Measurements from ENCODE around the gene ARHGEF5. TPM values are rescaled to one million over a fixed set of nuclear protein-coding genes. Genes with fewer than 3 reads are reported as not detected.
"Not testable (repeated sequence)": the region's sequence is repeated elsewhere in the genome, so short reads cannot be mapped to it uniquely, and the experiment has no call there.

ARHGEF5 gene
- 2.2 and 2.3 TPM in 2 replicates for total RNA-seq (2014; rRNA removed; shearing (Covaris generic))

DNA sequence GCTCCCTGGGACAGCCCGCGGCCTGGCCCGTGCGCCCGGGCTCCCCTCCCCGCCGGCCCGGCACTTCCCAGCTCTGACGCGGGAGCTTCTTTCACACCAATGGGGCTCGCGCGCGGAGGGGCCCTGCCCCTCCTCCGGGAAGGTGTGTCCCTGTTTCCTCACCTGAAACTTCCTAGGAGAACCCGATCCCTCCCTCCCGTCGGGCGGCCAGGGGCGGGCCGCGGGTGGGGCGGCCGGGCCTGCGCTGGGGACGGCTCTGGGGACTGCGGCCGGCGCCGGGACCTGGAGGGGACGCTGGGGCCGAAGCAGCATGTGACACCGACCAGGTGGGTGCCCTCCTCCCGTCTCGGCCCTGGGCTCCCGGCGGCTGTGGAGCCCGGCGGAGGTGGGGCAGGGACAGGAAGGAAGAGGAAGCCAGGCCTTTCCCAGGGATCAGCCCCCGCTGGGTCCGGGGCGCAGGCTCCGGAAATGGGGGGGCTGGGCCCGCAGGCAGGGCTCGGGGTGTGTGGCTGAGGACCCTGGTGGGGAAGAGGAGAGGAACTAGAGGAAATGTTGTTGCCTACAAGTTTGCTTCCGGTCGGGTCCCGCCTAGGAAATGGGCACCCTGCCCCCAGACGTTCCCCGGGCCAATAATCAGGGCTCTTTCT is at the start of gene ARHGEF5:
ARHGEF5 (plus strand) TSS at position 227 of the 647 bp plus-strand sequence. CDS start 7,268 bp downstream, outside the sequence.
- DNase-seq (ENCODE audit: low spot score): not testable (repeated sequence)

DNA sequence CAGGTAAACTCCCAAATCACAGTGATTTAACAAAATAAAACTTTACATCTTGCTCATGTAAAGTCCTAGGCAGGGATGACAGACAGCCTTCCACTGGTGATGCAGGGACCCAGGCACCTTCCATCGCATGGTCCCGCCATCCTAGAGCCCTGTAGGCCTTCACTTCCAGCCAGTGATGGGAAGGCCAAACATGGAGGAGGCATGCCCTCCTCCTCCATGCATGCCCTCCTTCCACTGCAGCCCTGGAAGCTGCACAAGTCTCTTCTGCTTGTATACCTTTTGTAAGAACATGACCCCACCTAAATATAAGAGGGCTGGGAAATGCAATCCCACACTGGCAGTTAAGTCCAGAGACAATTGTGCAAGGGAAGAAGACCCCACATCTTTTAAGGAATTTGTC is 45.5 kb upstream of the ARHGEF5 start:
- DNase-seq (ENCODE audit: low spot score): not testable (repeated sequence)

DNA sequence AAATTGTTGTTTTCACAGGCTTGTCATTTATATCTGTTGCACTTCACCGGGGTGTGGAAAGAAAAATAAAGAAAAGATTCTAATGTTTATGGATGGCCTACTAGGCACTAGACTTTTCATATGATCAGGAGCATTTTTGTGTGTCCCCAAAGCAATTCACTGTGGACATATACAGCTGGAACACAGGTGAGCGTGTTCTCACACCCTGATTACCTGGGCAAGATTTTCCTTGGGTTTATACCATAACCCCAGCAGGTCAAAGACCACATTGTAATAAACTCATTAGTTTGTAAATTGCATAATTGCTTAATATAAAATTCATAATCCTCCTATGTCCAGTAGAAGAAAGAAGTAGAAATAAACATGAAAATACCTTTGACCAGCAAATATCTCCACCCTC is 44.0 kb upstream of the ARHGEF5 start:
- not testable (repeated sequence) for DNase-seq (ENCODE audit: low spot score)

DNA sequence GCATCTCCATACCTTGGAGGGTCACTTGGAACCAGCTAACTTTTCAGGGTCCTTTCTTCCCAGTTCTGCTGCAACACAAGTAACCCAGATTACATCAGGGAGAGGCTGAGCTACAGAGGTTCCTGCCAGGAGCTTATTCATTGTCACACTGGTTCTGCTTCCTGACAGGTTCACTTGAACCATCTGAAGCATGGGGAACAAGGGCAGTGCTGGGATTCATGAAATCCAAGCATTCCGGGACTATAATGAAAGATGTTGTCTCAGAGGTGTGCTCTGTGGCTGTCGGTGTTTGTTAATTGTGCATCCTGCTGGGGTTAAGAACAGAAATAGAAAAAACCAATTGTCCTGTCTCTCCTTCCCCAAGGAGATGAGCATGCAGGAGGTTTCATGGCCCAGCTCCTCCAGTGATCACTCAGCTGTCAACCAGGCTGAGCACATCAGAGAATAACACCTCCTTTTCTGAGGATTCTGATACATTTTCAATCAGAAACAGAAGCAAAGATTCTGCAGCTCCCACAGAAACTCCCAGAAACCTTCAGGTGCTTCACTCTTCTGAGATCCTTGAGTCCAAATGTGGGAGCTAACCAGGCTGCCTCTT is 43.2 kb upstream of the ARHGEF5 start, which contains the start of gene OR2A1:
OR2A1 (plus strand) TSS at position 548 of the 598 bp plus-strand sequence. CDS start 5,706 bp downstream, outside the sequence.
- not testable (repeated sequence) for DNase-seq (ENCODE audit: low spot score)

DNA sequence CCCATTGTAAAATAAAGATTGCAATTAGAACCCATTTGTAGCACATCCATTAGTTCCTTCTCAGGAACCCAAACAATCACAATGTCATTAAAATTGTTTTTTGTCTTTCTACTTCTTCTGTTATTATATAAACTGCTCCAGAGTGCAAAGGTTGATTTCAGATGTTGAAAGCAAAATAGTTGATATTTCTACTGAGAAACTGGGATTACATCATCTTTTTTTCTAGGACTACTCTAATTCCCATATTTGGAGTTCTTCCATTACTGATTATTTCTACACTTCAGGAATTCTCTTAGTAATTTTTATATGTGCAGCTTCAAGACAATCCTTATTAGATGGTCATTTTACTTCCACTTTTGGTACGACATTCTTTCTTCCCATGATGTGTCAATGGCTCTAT is 37.7 kb upstream of the ARHGEF5 start:
- DNase-seq (ENCODE audit: low spot score): not testable (repeated sequence)

DNA sequence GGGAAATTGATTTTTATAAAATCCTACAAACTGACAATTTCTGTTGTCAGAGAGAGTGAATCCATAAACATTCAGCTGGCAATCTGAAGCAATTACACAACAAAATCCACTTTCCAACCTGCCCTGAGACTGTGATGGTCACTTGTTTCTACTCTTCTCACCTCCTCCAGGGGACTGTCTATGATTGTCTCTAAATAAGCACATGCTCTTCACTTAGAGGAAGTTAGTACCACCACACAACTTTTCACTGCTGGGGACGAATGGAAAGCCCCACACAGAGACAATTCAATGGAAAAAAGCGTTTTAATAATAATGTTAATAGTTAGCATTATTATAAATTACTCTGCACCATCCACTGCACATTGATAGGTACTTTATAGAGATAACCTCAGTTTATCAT is 35.7 kb upstream of the ARHGEF5 start:
- DNase-seq (ENCODE audit: low spot score): not testable (repeated sequence)

DNA sequence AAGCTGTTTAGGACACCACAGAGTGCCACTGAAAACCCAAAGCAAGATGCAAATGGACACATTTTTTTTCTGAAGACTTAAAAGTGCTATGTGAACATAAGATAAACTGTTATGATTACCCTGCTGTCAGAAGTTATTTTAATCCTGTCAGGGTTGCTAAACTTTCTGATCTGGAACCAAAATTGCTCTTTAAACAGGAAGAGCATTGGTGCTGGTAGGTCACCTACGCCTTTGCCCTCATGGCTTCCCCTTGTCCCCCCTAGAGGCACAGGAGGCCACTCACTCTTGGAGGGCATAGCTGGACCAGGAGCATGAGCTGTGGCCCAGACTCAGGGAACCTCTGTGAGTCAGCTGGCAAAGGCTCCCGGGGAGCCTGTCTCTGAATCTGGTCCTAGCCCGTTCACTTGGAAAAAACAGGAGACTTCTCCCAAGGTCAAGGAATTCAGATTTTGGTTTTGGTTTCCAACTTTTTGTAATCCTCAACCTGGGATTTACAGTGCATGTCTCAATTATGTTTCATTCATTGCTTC is 33.5 kb upstream of the ARHGEF5 start:
- not testable (repeated sequence) for DNase-seq (ENCODE audit: low spot score)

DNA sequence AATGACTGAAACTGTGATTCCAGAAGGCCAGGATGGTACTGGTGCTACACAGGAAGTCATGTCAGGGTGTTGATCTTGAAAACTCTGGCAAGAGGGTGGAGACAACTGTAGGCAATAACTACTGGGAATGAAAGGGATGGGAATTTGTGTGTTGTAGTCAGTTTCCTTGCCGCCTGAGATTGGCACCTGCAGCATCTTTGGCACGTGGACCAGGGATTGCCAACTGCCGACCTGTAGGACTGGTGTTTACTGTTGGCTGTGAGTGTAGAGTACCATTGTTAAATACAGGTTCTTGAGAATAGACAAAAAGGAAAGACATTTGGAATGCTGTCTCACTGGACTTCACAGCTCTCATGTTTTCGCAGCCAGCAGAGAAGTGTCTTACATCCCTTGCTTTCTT is 31.8 kb upstream of the ARHGEF5 start:
- not testable (repeated sequence) for DNase-seq (ENCODE audit: low spot score)

DNA sequence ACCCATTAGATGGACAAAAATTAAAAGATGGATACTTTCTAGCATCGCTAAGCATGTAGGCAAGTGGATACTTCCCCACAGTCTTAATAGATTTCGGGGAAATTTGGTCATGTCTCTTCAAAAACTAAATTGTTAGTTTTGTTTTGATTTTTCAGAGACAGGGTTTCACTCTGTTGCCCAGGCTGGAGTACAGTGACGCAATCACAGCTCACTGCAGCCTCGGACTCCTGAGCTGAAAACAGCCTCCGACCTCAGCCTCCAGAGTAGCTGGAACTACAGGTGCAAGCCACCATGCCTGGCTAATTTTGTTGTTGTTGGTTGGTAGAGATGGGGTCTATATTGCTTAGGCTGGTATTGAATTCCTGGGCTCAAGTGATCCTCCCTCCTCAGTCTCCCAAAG is 29.3 kb upstream of the ARHGEF5 start:
- DNase-seq (ENCODE audit: low spot score): not testable (repeated sequence)

DNA sequence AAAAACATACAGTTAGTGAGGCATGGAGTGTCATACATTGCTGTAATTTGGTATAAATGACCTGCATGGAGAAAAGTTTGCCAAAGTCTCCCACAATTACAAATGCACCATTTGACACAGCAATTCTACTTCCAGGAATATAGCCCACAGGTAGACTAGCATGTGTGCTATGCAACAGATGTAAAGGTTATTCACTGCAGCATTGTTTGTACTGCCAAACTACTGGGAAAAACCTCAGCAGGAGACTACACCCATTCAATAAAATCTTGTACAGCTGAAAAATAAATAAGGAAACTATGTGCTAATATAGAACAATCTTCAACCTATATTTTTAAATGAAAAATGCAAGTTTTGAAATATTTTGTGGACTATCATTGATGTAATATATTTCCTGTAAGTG is 25.2 kb upstream of the ARHGEF5 start:
- DNase-seq (ENCODE audit: low spot score): not testable (repeated sequence)

DNA sequence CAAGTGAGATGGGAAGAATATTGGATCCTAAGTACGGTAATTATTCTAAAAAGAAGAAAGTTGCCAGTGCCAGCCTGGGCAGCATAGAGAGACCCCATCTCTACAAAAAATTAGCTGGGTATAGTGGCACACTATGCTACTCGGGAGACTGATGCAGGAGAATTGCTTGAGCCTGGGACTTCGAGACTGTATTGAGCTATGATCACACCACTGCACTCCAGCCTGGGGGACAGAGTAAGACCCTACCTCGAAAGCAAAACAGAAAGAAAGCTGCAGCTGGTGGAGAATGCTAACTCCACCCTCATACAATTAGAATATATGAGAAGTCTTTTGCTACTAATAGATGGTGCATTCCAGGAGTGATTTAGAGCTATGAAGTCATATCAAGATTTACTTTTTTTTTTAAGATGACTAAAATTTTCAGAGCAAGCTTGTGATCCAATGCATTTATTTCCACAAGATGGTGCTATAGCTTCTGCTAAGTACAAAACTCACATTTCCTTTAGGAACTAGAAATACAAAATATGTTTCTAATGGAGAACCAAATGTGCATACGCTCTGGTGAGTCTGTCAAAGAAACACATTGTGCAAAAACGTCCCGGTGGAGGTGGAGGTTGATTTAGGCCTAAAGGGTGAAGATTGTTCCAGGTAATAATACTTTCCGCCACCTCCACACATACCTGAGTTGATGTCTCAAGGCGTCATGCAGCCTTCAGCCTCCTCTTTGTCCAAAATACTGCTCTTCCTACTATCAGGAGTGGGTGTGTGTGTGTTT is 23.8 kb upstream of the ARHGEF5 start:
- not testable (repeated sequence) for DNase-seq (ENCODE audit: low spot score)

DNA sequence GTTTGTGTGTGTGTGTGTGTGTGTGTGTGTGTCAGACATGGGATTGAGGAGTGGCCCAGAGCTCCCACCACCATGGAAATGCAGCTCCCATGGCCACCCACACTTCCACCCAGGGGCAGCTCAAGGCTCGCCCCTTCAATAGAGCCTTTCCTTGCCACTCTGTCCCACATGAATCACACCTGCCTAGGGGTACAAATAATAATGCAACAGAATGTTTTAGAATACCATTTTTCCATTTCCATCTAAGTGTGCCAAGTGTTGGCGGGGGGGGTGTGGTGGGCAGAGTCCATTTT is 23.3 kb upstream of the ARHGEF5 start:
- DNase-seq (ENCODE audit: low spot score): not testable (repeated sequence)

DNA sequence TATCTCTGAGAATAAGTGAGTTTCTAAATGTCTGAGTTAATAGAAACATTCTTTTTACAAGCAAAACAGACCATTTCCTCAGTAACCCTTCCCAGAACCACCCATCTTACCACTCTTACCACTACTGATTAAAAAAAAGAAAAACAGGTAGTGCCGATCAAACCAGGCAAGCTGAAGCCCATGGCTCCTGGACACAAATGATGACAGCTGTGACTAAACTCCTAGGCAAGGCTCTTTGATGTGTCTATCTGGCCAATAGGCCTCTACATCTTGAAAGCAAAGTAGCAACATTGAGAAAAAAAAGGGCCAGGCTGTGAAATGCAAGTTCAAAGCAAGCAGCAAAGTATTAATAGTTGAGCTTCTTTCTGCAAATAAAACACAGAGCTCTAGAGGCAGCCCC is 6.6 kb upstream of the ARHGEF5 start:
- DNase-seq (ENCODE audit: low spot score): not testable (repeated sequence)

DNA sequence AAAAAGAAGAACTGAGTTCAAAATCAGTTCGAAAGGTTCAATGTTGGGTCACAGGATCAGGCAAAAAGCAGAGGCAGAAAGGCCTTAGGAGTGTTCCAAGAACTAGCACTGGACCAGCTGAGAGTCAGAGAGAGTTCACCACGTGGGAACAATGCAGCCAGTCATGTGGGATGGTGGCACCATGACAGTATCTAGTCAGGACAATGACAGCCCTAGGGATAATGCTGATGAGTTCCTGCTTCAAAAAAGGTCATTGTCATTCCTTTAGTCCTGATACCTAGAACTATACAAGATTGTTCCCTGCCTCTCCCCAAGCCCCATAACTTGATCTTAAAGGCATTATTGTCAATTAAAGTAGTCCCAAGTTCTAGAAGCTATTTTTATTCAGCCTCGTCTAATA is 3.5 kb upstream of the ARHGEF5 start:
- peak; percentile 1 for DNase-seq (ENCODE audit: low spot score)

DNA sequence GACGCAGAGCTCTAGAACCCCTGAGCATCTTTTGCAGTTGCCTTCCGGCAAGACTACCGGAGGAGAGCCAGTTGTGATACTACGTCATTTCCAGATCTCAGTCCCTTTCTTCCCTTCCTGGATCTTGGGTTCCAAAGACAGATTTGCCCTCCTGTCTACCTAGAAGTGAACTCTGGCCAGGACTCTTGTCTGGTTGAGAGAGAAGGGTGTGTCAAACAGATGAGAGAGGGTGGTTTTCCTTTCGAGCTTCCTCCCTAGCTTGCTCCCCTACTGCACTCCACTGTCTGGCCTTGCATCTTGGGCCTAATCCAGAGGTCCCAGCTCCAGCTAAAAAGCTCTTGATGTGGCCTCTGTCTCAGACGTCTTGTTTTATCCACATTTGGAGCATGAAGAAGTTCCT is 983 bp downstream of the ARHGEF5 start:
- DNase-seq (ENCODE audit: low spot score): not testable (repeated sequence)

DNA sequence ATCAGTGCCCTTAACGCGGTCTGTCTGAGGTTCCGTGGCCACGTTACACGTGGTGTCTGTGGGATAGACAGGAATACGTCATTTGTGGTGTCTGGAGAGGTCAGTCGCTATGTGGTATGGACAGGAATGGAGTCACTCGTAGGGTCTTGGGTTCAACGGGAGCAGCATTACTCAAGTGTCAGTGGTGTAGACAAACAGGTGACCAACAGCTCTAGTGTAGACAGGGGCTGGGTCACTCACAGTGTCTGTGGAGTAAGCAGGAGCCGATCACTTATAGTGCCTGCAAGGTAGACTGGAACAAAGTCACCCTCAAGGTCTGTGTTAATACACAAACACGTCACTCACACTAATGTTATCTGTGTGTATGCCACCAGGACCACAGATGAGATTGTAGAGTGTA is 1.7 kb downstream of the ARHGEF5 start:
- DNase-seq (ENCODE audit: low spot score): not testable (repeated sequence)

DNA sequence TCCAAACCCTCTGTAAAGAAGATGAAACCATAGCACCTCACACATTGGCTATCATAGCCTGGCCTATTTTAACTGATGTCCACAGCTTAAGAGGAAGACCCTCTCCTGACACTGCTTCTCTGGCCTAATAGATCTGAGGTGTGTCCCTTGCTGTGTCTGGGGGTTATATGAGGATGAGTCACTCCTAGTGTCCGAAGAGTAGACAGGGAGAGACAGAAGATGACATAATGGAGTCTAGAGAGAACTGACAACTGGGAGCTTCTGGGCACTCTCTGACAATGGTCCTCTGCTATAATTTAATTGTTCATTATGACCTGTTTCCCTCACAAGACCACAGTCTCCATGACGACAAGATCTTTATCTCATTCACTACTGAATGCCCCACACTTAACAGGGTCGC is 6.9 kb downstream of the ARHGEF5 start:
- DNase-seq (ENCODE audit: low spot score): not testable (repeated sequence)

DNA sequence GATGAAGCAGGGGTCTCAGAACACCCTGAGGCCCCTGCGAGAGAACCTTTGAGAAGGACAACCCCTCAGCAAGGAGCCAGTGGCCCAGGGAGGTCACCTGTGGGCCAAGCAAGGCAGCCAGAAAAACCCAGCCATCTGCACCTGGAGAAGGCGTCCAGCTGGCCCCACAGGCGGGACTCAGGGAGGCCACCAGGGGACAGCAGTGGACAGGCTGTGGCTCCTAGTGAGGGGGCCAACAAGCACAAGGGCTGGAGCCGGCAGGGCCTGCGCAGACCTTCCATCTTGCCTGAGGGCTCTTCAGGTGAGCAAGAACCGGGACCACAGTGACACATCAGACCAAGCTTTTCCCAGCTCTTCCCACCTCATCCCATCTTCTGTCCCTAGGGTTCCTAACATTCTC is 10.3 kb downstream of the ARHGEF5 start:
- DNase-seq (ENCODE audit: low spot score): not testable (repeated sequence)

DNA sequence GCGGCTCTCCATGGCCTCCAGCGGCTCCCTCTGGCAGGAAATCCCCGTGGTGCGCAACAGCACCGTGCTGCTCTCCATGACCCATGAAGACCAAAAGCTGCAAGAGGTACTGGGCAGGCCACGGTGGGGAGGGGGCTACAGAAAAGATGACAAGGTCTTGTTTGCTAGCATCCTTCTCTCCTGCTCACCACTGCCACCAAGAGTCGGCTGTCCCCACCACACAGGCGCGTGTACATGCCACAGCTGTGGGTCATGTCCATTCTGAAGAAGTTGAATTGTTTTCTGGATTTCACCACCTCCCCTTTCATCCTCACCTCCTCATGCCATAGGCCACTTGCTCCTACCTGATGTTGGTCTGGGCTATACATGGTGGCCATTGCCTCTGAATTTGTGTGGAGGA is 12.0 kb downstream of the ARHGEF5 start:
- DNase-seq (ENCODE audit: low spot score): not testable (repeated sequence)

DNA sequence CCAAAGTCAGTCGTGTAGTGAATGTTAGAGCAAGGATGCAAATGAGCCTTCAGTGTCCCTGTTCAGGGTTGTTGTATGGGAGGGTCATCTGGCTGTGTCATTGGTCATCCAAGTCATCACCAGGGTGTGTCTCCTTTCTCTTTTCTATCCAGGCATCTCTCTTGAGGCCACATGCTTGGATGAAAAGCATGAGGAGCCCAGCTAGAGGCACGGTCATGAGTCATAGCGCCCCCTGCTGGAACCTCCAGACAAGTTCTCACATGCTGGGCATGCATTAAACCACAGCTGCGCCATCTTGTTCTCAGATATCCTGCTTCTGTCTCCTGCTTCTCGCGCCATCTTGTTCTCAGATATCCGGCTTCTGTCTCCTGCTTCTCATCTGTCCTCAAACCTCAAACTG is 14.0 kb downstream of the ARHGEF5 start:
- not testable (repeated sequence) for DNase-seq (ENCODE audit: low spot score)

DNA sequence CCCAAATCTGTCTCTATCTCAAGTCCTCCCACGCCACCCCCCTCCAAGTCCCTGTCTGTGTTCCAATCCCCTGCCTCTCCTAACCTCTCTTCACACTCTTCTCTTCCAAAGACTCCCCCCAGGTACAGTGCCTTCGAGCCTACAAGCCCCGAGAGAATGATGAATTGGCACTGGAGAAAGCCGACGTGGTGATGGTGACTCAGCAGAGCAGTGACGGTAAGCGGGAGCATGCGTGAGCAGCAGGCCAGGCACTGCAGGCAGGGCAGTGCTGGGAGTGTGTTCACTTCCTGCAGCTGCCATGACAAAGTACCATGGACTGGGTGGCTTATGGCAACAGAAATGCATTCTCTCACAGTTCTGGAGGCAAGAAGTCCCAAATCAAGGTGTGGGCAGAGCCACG is 23.4 kb downstream of the ARHGEF5 start:
- DNase-seq (ENCODE audit: low spot score): peak; percentile 40

DNA sequence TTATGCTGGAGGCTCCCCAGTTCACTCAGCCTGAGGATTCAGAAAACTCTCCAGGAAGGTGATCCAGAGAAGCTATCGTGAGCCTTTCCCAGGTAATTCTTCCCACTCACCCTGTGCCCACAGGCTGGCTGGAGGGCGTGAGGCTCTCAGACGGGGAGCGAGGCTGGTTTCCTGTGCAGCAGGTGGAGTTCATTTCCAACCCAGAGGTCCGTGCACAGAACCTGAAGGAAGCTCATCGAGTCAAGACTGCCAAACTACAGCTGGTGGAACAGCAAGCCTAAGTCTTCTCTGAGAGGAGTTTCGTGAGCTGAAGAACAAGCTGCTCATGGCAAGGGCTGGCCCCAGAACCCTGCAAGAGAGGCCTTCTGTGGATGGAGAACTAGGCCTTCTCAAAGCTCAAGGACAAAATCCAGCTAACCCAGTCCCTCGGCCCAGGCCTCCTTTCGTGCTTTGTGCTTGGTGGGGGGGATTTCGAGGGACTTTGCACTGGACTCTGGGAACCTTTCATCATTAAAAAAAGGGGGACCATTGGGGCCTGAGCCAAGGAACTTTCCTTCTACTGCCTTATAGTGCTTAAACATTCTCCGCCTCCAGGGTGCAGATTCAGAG is 24.7 kb downstream of the ARHGEF5 start:
- DNase-seq (ENCODE audit: low spot score): no peak

All from H4 (cell line).